GM23338 (cell line): ENCODE data around the gene LAMA1. TPM values are rescaled to one million over a fixed set of nuclear protein-coding genes. Genes with fewer than 3 reads are reported as not detected.
"Not testable (repeated sequence)": the region's sequence is repeated elsewhere in the genome, so short reads cannot be mapped to it uniquely, and the experiment has no call there.

Source experiments
- ATAC-seq: fragments of 200-7000 bp; cut with Tn5 transposase; 3 replicates; pipeline ENCODE4 v1.9.1; 2020
- DNase-seq: peaks from one replicate; pipeline ENCODE4 v3.0.0-alpha.2; 2015; ENCODE audit warnings: low spot score
- H2AFZ ChIP-seq: fragments of 200-600 bp; sonication (generic); 2 replicates; pipeline ENCODE4 v1.8.0; 2016; ENCODE audit warnings: antibody characterized with exemption, mild to moderate bottlenecking, moderate library complexity
- H3F3A ChIP-seq: fragments of 200-600 bp; sonication (generic); replicated peaks from 2 replicates; pipeline ENCODE4 v1.8.0; 2017; ENCODE audit warnings: antibody characterized with exemption, mixed run types, low read depth
- H3K27ac ChIP-seq: fragments of 200-600 bp; sonication (generic); 2 replicates; pipeline ENCODE4 v1.6.1; 2016; ENCODE audit warnings: low read depth
- H3K27me3 ChIP-seq: fragments of 200-600 bp; sonication (generic); 2 replicates; pipeline ENCODE4 v1.8.0; 2016; ENCODE audit warnings: mild to moderate bottlenecking, mixed run types, moderate library complexity; ENCODE audit not compliant: insufficient read depth
- H3K36me3 ChIP-seq: fragments of 200-600 bp; sonication (generic); 2 replicates; pipeline ENCODE4 v1.8.0; 2016; ENCODE audit warnings: mild to moderate bottlenecking; ENCODE audit not compliant: insufficient read depth
- H3K4me1 ChIP-seq: fragments of 200-600 bp; sonication (generic); 2 replicates; pipeline ENCODE4 v1.8.0; 2016; ENCODE audit warnings: mild to moderate bottlenecking, moderate library complexity; ENCODE audit not compliant: insufficient read depth
- H3K4me2 ChIP-seq: fragments of 200-600 bp; sonication (generic); 2 replicates; pipeline ENCODE4 v1.7.1; 2017; ENCODE audit warnings: mixed run types
- H3K4me3 ChIP-seq: fragments of 200-600 bp; sonication (generic); 2 replicates; pipeline ENCODE4 v1.6.1; 2016; ENCODE audit warnings: mixed run types
- H3K79me2 ChIP-seq: fragments of 200-600 bp; sonication (generic); replicated peaks from 2 replicates; pipeline ENCODE4 v1.8.0; 2017; ENCODE audit warnings: mild to moderate bottlenecking; ENCODE audit not compliant: insufficient read depth
- H3K9me2 ChIP-seq: fragments of 200-600 bp; sonication (generic); 2 replicates; pipeline ENCODE4 v1.8.0; 2017; ENCODE audit not compliant: insufficient read depth
- H4K20me1 ChIP-seq: fragments of 200-600 bp; sonication (generic); replicated peaks from 2 replicates; pipeline ENCODE4 v1.8.0; 2017; ENCODE audit warnings: mild to moderate bottlenecking; ENCODE audit not compliant: insufficient read depth
- H3K27ac Mint-ChIP-seq: 2 replicates; pipeline ENCODE4 v1.8.0; 2020; ENCODE audit warnings: inconsistent platforms, mild to moderate bottlenecking, moderate library complexity, mixed read lengths
- H3K27me3 Mint-ChIP-seq: 3 replicates; pipeline ENCODE4 v1.8.0; 2022; ENCODE audit warnings: low read depth, mild to moderate bottlenecking, moderate library complexity, mixed read lengths, inconsistent platforms; ENCODE audit not compliant: insufficient read depth, poor library complexity
- H3K36me3 Mint-ChIP-seq: 3 replicates; pipeline ENCODE4 v1.8.0; 2021; ENCODE audit warnings: low read depth, mild to moderate bottlenecking, inconsistent platforms, moderate library complexity, mixed read lengths
- H3K4me1 Mint-ChIP-seq: 3 replicates; pipeline ENCODE4 v1.8.0; 2020; ENCODE audit warnings: mild to moderate bottlenecking, inconsistent platforms, mixed read lengths
- H3K4me3 Mint-ChIP-seq: 3 replicates; pipeline ENCODE4 v1.8.0; 2021; ENCODE audit warnings: moderate library complexity, mild to moderate bottlenecking, inconsistent platforms, mixed read lengths
- H3K9me3 Mint-ChIP-seq: 3 replicates; pipeline ENCODE4 v1.8.0; 2020; ENCODE audit warnings: moderate library complexity, mild to moderate bottlenecking, inconsistent platforms, mixed read lengths
- JUNB ChIP-seq: IDR thresholded peaks from one replicate; pipeline ENCODE4 v1.6.1; 2016; ENCODE audit warnings: antibody characterized with exemption; ENCODE audit not compliant: unreplicated experiment
- ZNF114 ChIP-seq: fragments of 250-450 bp; sonication (Bioruptor Pico); IDR thresholded peaks from 2 replicates; pipeline ENCODE4 v1.5.0; 2020; ENCODE audit warnings: mild to moderate bottlenecking, moderate library complexity
- ZNF462 ChIP-seq: fragments of 250-450 bp; sonication (Bioruptor Pico); IDR thresholded peaks from 2 replicates; pipeline ENCODE4 v1.5.0; 2020; ENCODE audit warnings: mild to moderate bottlenecking, moderate library complexity
- polyA plus RNA-seq: library from polyadenylated mRNA; unstranded; fragments of >200 nt; fragmentation: Nextera tagmentation; extraction: Ambion mirVana; gene quantifications from 2 replicates; pipeline ENCODE4 v1.2.1, GENCODE V29; 2016
- total RNA-seq: library from RNA; depleted of rRNA; stranded (reverse); fragments of >200 nt; shearing (Covaris generic); gene quantifications from 2 replicates; pipeline ENCODE4 v1.2.3, GENCODE V29; 2014

Gene LAMA1
- total and polyA plus RNA-seq, 2 experiments from 2014 or later: 14.8 to 52.3 TPM

GRCh38 chr18:6938403-6938802, 179.2 kb downstream of the LAMA1 start:
- H3K27me3 ChIP-seq, H3K27me3 Mint-ChIP-seq, H3K4me1 Mint-ChIP-seq, H3K4me1 ChIP-seq, H4K20me1 ChIP-seq, H3K27ac Mint-ChIP-seq, H3K9me3 Mint-ChIP-seq, H3K4me2 ChIP-seq, H3K79me2 ChIP-seq, ATAC-seq, H3K4me3 ChIP-seq, H3K9me2 ChIP-seq, H2AFZ ChIP-seq, H3F3A ChIP-seq, H3K36me3 ChIP-seq, H3K27ac ChIP-seq, H3K4me3 Mint-ChIP-seq, DNase-seq: not testable (repeated sequence)
- H3K36me3 Mint-ChIP-seq: peaks cover 12% of the 10 kb centered on the region

- H3K36me3 Mint-ChIP-seq: peaks cover 9% of the 10 kb centered on the region
- H3K9me3 Mint-ChIP-seq: no peaks in the 10 kb centered on the region
- Histone ChIP-seq H3K36me3 (peaks cover 5% of the 10 kb centered on the region; the same call in 1 of the 2 replicates), H3K79me2 (no peaks in the 10 kb centered on the region), H3K9me2 (no peaks in the 10 kb centered on the region), H3K27me3 (no peaks in the 10 kb centered on the region), H3K4me2 (no peak overlapping the region), H3K27ac (no peak overlapping the region), H3K4me1 (no peaks in the 10 kb centered on the region), H2AFZ (no peak overlapping the region), H4K20me1 (no peaks in the 10 kb centered on the region), H3F3A (no peaks in the 10 kb centered on the region), H3K4me3 (no peak overlapping the region)
- H3K4me3 Mint-ChIP-seq: no peak overlapping the region
- no peaks in the 10 kb centered on the region for H3K4me1 Mint-ChIP-seq
- peaks cover 1% of the 10 kb centered on the region for H3K27me3 Mint-ChIP-seq
- ATAC-seq (no peak), DNase-seq (no peak)
- TF ChIP-seq ZNF114 (CRISPR knock-in tag): no peak
- H3K27ac Mint-ChIP-seq: no peak overlapping the region
Observed at GRCh38 chr18:6938003-6938402, 179.6 kb downstream of the LAMA1 start.

DNA sequence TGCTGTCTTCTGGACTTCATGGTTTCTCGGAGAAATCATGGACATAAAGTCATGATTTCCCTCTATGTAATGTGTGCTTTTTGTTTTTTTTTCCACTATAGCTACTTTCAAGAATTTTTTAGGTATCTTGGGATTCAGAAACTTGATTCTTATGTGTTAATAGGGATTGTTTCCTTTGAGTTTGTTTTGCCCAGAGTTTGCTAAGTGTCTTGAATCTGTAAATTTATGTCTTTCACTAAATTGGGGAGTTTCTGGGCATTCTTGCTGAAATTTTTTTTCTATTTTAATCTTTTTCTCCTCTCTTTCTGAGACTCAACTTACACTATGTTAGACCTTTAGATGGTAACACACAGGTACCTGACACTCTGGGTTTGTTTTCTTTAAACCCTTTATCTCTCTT, 182.7 kb downstream of the LAMA1 start:
- Histone ChIP-seq H3K4me1 (no peaks in the 10 kb centered on the region), H3K36me3 (no peaks in the 10 kb centered on the region), H2AFZ (no peak overlapping the region), H3K9me2 (no peaks in the 10 kb centered on the region), H4K20me1 (no peaks in the 10 kb centered on the region), H3K79me2 (no peaks in the 10 kb centered on the region), H3K27ac (no peak overlapping the region), H3K27me3 (no peaks in the 10 kb centered on the region), H3K4me2 (no peak overlapping the region), H3F3A (no peaks in the 10 kb centered on the region), H3K4me3 (no peak overlapping the region)
- no peak for TF ChIP-seq JUNB
- no peak for TF ChIP-seq ZNF462 (CRISPR knock-in tag)
- no peak for DNase-seq
- Mint-ChIP-seq H3K36me3 (no peaks in the 10 kb centered on the region; the same call in 2 of the 3 replicates), H3K4me1 (no peaks in the 10 kb centered on the region), H3K27me3 (peaks cover 2% of the 10 kb centered on the region), H3K27ac (no peak overlapping the region), H3K9me3 (no peaks in the 10 kb centered on the region), H3K4me3 (no peak overlapping the region)
- no peak for ATAC-seq
